HFFc6 (cell line): ENCODE data around the gene MGP. TPM values are rescaled to one million over a fixed set of nuclear protein-coding genes. Genes with fewer than 3 reads are reported as not detected.

Experiments used
- DNase-seq: peaks from one replicate; pipeline ENCODE4 v3.0.0-alpha.2; 2018
- H3K27ac Mint-ChIP-seq: 2 replicates; pipeline ENCODE4 v1.8.0; 2020; ENCODE audit warnings: mild to moderate bottlenecking, mixed read lengths
- H3K27me3 Mint-ChIP-seq: 2 replicates; pipeline ENCODE4 v1.8.0; 2021; ENCODE audit warnings: mild to moderate bottlenecking, moderate library complexity, mixed read lengths; ENCODE audit not compliant: insufficient read depth
- H3K36me3 Mint-ChIP-seq: 2 replicates; pipeline ENCODE4 v1.8.0; 2021; ENCODE audit warnings: low read depth, mixed read lengths
- H3K4me1 Mint-ChIP-seq: 2 replicates; pipeline ENCODE4 v1.8.0; 2020; ENCODE audit warnings: low read depth, mixed read lengths
- H3K4me3 Mint-ChIP-seq: 2 replicates; pipeline ENCODE4 v1.8.0; 2020; ENCODE audit warnings: mild to moderate bottlenecking, moderate library complexity, mixed read lengths
- H3K9me3 Mint-ChIP-seq: 2 replicates; pipeline ENCODE4 v1.8.0; 2020; ENCODE audit warnings: mild to moderate bottlenecking, mixed read lengths
- total RNA-seq, 6 experiments: library from RNA; stranded (reverse); fragmentation: NEBNext Ultra II Directional; extraction: Animal tissue kit (Norgen Biotek cat#: 25700); gene quantifications; 2 replicates in 1 of 6; 3 replicates in 5 of 6; pipeline ENCODE4 v1.2.3, GENCODE V29; 2021
- TF ChIP-seq, protein P1 (sequence below): fragments of 200-600 bp; sonication (generic); IDR thresholded peaks from 2 replicates; pipeline ENCODE4 v1.5.0; 2021; ENCODE audit warnings: antibody characterized with exemption, mild to moderate bottlenecking

Gene MGP
- total RNA-seq, 6 experiments from 2014 or later: 0.46 to 0.60 TPM; not detected in 4

- Mint-ChIP-seq H3K9me3 (no peaks in the 10 kb centered on the region), H3K4me3 (no peak overlapping the region), H3K27ac (no peak overlapping the region), H3K27me3 (no peaks in the 10 kb centered on the region), H3K4me1 (peaks cover 58% of the 10 kb centered on the region), H3K36me3 (no peaks in the 10 kb centered on the region)
- DNase-seq: no peak
- TF ChIP-seq, protein P1, sequence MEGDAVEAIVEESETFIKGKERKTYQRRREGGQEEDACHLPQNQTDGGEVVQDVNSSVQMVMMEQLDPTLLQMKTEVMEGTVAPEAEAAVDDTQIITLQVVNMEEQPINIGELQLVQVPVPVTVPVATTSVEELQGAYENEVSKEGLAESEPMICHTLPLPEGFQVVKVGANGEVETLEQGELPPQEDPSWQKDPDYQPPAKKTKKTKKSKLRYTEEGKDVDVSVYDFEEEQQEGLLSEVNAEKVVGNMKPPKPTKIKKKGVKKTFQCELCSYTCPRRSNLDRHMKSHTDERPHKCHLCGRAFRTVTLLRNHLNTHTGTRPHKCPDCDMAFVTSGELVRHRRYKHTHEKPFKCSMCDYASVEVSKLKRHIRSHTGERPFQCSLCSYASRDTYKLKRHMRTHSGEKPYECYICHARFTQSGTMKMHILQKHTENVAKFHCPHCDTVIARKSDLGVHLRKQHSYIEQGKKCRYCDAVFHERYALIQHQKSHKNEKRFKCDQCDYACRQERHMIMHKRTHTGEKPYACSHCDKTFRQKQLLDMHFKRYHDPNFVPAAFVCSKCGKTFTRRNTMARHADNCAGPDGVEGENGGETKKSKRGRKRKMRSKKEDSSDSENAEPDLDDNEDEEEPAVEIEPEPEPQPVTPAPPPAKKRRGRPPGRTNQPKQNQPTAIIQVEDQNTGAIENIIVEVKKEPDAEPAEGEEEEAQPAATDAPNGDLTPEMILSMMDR: no peak
Observed at GRCh38 chr12:14839262-14839661, 46.4 kb downstream of the MGP start.

DNA sequence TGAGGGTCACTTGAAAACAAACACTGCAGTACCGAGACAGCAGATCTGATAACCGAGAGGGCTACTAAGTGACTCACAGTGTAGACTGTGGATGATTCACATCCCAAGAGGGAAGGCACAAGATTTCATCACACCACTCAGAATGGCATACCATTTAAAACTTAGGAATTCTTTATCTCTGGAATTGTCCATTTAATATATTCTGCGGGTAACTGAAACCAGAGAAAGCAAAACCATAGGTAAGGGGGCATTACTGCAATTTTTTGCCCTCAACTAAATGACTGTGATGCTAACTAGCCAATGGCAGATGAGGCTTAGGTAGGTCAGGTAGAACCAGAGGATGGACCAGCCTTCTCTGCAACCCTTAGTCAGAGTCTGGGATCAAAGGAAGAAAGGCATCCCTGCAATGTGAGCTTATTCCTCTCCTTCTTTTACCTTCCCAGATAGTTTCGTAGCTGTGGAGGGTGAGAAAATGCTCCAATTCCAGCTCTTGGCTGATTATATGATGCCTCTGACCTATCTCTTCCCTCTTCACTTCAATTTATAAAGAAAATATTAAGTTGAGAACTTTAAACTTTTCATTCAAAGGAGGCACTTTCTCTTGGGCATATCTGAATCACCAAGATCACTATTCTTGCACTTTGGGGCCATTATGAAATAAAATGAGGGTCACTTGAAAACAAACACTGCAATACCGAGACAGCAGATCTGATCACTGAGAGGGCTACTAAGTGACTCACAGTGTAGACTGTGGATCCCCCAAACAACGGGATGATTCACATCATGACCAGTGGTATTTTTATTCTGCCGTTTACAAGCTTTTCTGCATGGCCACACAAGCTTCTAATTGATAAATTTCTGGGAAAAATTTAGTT lies 49.1 kb downstream of the MGP start:
- Mint-ChIP-seq H3K9me3 (no peaks in the 10 kb centered on the region), H3K4me1 (peaks cover 54% of the 10 kb centered on the region), H3K4me3 (peak overlapping the region; percentile 79), H3K27me3 (no peaks in the 10 kb centered on the region), H3K27ac (peak overlapping the region; percentile 80), H3K36me3 (no peaks in the 10 kb centered on the region)
- DNase-seq: peak; percentile 86
- TF ChIP-seq, protein P1: no peak

- no peaks in the 10 kb centered on the region for H3K36me3 Mint-ChIP-seq
Observed at GRCh38 chr12:14834509-14834908, 51.1 kb downstream of the MGP start.

DNA sequence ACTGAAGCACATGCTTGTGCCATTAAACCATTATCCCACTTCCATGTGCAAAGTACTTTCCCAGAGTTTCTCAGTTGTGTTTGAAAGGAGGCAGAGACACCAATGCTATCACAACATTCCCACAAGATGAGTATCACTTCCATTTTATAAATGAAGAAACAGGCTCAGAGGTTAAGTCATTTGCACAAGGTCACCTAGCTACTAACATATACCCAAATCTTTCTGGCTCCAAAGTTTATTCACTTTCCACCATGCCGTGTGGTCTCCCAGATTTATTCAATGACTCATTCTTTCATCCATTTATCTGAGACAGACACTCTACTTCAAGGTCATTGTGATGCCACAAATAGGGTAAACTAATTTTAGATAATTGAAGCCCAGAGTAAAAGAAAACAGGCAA lies 51.7 kb downstream of the MGP start:
- no peak overlapping the region for H3K4me3 Mint-ChIP-seq
- H3K27ac Mint-ChIP-seq: no peak overlapping the region
- TF ChIP-seq, protein P1: no peak
- no peak for DNase-seq
- no peaks in the 10 kb centered on the region for H3K9me3 Mint-ChIP-seq
- no peaks in the 10 kb centered on the region for H3K36me3 Mint-ChIP-seq
- no peaks in the 10 kb centered on the region for H3K27me3 Mint-ChIP-seq
- peaks cover 45% of the 10 kb centered on the region for H3K4me1 Mint-ChIP-seq

More at GRCh38 chr12:14834509-14834908, 51.1 kb downstream of the MGP start:
- Mint-ChIP-seq H3K27me3 (no peaks in the 10 kb centered on the region), H3K27ac (no peak overlapping the region), H3K4me1 (peaks cover 45% of the 10 kb centered on the region), H3K9me3 (no peaks in the 10 kb centered on the region), H3K4me3 (no peak overlapping the region)
- TF ChIP-seq, protein P1: no peak
- no peak for DNase-seq

GRCh38 chr12:14833336-14833735 lies 52.3 kb downstream of the MGP start:
- no peaks in the 10 kb centered on the region for H3K9me3 Mint-ChIP-seq
- H3K36me3 Mint-ChIP-seq: no peaks in the 10 kb centered on the region
- TF ChIP-seq, protein P1: no peak
- DNase-seq: no peak
- H3K27me3 Mint-ChIP-seq: no peaks in the 10 kb centered on the region
- H3K27ac Mint-ChIP-seq: no peak overlapping the region
- peaks cover 45% of the 10 kb centered on the region for H3K4me1 Mint-ChIP-seq
- no peak overlapping the region for H3K4me3 Mint-ChIP-seq

Other genes starting within 250 kb of the MGP start
- gene GUCY2C, start 189.3 kb downstream of the MGP start, total RNA-seq: under 1 TPM in 1 of 6 experiments, not detected in 5; 0.06 TPM
- gene WBP11, start 82.4 kb downstream of the MGP start, total RNA-seq: 10 to 100 TPM; 50.5 to 69.0 (median 60.8) TPM
- gene C12orf60, start 82.2 kb downstream of the MGP start, total RNA-seq: under 1 TPM; 0.38 to 0.83 (median 0.64) TPM
- under 1 TPM; 0.07 to 0.26 (median 0.13) TPM for gene SMCO3, start 71.7 kb downstream of the MGP start, total RNA-seq
- gene ART4, start 42.3 kb downstream of the MGP start, total RNA-seq: not detected
- gene ERP27, start 52.7 kb upstream of the MGP start, total RNA-seq: not detected
- gene ARHGDIB, start 75.7 kb upstream of the MGP start, total RNA-seq: 1 to 10 TPM in 4 of 6 experiments, under 1 TPM in 2; 0.76 to 4.8 (median 3.0) TPM
- gene PDE6H, start 87.2 kb upstream of the MGP start, total RNA-seq: not detected